KBM-7 (cell line): ENCODE measurements around the gene AVL9.
"Not testable (repeated sequence)": the region's sequence is repeated elsewhere in the genome, so short reads cannot be mapped to it uniquely, and the experiment has no call there.

ENCODE experiments used
- DNase-seq: peaks from one replicate; pipeline ENCODE4 v3.0.0-alpha.2; 2015
- in situ Hi-C: fragments of 300-500 bp; cut with MboI; formaldehyde crosslinking; loops from 2 replicates; pipeline ENCODE4 v1.14.3; 2020; ENCODE audit warnings: low sequenced_read_pairs, low pct_unique_long_range_greater_than_20kb, mixed read lengths

AVL9 gene

DNA sequence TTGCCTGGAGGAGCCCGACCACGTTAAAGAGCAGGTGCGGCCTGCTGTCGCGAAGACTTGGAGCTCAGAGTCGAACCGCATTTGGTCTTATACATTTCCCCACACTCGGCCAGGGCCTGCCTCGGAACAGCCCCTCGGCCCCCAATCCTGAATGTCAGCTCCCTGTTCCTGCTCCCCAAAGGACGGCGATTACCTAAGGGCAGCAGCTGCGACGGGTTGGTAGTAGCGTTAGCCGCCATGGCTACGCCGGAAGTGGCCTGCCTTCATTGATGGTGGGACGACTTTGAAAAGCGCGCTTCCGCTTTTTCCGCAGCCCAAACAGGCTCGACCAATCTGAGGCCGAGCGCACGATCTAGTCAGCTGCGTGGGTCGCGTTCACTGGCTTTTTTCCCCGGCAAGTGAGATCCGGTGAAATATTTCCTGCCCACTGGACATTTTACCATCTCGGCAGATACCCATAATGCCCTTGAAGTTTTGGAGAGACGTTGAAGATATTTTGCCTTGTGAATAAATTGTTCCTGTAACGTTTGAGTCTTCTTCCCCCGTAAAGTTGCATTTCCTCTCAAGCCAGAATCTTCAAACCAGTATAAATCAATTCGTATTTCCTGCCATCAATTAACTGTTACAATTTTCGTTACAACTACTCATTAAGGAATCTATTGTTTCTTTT, 5.0 kb upstream of the AVL9 start, which contains the start of gene LSM5:
Gene LSM5 (minus strand): TSS at position 254 of the 670 bp plus-strand sequence. CDS start 15 bp downstream, at position 239.
- in situ Hi-C loops: no loop called here
- DNase-seq: peak; percentile 94

DNA sequence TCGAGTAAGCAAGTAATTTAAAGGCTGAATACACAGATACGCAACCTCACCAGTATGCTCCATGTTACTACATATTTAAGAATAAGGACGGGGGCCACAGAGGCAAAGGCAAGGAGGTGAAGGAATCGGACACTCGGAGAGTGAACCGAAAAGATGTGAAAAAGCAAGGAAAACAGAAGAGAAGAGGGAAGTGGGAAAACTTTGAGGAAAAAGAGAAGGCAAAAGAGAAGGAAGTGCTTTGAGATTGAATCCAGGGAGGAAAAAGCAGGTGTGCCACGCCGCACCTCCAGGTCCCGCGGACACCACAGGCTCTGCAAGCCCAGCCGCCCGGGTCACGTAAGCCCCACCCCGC, 367 bp upstream of the AVL9 start:
- in situ Hi-C loops: no loop called here
- no peak for DNase-seq

DNA sequence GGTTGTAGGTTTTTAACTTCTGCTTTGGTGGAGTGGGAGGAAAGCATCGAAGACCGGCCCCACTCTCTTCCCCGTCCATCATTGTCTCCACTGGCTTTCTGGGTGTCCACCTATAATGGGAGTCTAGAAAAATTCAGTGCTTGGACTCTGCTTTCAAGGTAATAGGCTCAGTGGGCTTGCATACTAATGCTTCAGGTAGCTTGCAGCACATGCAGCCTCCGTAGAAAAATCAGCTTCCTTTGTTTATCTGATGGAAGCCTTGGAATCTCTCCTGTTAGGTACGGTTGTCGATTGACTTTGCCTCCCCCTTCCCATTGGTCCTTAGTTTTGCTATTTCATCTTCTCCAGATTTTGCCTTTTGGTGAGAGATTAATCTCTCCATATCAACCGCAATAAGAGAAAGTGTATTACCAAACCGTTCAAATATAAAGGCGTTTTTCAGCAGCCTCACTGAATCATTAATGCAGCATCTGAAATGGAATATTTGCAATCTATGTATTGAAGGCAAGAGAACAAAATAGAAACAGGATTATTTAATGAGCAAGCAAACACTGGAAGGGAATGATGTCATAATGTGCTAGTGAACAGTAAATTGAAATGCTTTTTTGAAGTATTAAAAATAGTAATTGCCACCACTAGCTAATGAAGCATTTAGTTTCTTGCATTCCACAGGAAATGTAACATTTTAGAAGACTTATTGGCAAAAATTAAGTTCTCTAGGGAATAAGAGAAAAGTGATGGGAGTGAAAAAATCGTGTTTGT, 944 bp downstream of the AVL9 start:
- DNase-seq: no peak
- in situ Hi-C loops: no loop called here

DNA sequence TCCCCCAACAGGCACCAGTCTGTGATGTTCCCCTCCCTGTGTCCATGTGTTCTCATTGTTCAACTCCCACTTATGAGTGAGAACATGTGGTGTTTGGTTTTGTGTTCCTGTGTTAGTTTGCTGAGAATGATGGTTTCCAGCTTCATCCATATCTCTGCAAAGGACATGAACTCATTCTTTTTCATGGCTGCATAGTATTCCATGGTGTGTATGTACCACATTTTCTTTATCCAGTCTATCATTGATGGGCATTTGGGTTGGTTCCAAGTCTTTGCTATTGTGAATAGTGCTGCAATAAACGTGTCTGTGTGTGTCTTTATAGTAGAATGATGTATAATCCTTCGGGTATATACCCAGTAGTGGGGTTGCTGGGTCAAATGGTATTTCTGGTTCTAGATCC, 4.5 kb downstream of the AVL9 start:
- in situ Hi-C loops, DNase-seq: not testable (repeated sequence)

DNA sequence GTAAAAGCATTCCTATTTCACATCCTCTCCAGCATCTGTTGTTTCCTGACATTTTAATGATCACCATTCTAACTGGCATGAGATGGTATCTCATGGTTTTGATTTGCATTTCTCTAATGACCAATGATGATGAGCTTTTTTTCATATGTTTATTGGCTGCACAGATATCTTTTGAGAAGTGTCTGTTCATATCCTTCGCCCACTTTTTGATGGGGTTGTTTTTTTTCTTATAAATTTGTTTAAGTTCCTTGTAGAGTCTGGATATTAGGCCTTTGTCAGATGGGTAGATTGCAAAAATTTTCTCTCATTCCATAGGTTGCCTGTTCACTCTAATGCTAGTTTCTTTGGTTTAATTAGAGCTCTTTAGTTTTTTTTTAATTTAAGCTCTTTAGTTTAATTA, 4.9 kb downstream of the AVL9 start:
- in situ Hi-C loops, DNase-seq: not testable (repeated sequence)

DNA sequence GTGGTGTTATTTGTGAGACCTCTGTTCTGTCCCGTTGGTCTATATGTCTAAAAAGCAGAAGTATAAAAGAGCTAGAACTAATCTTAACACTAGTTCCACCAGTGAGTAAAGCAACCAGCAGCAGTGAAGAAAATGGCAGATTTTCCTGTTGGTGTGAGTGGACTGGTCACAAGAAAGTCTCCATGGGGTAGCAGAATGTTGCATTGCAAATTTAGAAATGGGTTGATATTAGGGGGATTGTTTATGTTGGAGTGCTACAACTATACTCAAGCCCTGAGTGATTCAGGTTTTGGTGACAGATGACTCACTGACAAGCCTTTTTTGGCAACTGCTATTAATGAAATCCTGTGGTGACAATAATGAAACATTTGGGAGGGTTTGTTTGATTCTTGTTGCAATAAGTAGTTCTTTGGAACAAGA, 5.6 kb downstream of the AVL9 start:
- in situ Hi-C loops: no loop called here
- peak; percentile 57 for DNase-seq

DNA sequence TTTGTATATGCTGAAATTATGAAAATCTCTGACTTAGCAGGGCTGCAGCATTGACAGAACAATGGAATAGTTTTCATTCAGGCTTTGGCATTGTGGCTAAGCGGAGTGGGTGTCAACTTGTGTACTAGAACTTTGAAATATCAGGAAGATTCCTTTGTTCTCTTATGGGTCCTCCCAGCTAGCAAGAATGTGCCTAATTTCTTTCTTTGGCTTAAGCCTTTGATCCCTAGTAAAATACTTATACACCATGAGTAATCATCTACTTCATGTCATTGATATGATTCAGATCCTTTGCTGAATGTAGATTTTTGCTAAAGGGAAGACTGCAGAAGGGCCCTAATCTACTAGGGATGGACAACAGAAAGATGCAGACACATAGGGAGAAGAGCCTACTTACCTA, 6.2 kb downstream of the AVL9 start:
- DNase-seq: no peak
- in situ Hi-C loops: no loop called here

DNA sequence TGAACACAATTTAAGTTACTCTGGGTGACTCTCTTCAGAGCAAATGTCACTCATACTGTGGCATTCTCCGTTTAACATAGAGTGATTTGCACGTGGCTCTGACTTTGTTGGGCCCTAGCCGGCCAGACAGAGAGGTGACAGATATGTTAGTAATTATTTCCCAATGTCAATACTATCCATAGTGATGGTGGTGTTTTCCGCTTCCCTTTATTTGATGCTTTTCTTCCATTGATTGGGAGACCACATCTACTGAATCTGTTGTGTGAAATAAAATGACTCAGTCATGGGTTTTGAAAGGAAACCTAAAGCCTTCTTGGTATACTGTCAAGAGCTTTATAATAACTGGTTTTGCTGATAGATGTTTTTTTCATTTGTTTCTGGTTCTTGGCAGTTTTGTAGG, 7.4 kb downstream of the AVL9 start:
- DNase-seq: no peak
- in situ Hi-C loops: no loop called here

DNA sequence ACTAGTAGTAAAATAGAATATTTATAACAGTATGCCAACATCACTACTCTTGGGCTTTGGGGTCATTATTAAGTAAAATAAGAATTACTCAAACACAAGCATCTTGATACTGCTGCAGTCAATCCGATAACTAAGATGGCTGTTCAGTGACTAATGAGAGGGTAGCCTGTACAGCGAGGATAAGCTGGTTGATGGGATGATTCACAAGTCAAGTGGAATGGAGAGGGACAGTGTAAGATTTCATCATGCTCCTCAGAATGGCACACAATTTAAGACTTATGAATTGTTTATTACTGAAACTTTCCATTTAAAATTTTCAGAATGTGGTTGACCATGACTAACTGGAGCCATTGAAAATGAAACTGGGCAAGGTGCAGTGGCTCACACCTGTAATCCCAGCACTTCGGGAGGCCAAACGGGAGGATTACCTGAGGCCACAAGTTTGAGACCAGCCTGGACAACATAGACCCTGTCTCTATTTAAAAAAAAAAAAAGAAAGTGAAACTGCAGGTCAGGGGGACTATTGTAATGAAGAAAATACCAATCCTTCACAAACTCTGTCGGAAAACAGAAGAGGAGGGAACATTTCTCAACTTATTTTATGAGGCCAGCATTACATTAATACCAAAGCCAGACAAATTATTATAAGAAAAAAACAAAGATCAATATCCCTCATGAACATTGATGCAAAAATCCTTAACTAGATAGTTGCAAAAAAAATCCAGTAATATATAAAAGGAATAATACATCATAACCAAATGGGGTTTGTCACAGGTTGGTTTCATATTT, 11.2 kb downstream of the AVL9 start:
- in situ Hi-C loops: no loop called here
- DNase-seq: no peak

DNA sequence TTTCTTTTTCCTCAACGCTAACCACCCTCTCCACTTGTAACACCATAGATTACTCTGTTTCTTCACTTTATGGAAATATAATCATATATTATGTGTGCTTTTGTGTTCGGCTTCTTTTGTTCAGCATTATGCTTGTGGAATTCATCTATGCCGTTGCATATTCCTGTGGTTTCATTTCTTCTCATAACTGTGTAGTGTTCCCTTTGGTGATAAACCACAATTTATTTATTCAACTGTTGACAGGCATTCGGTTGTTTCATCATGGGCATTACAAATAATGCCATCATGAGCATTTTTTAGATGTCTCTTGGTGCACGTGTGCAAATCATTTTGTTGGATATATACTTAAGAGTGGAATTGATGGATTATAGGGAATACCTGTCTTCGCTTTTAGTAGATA, 12.1 kb downstream of the AVL9 start:
- in situ Hi-C loops: no loop called here
- no peak for DNase-seq

DNA sequence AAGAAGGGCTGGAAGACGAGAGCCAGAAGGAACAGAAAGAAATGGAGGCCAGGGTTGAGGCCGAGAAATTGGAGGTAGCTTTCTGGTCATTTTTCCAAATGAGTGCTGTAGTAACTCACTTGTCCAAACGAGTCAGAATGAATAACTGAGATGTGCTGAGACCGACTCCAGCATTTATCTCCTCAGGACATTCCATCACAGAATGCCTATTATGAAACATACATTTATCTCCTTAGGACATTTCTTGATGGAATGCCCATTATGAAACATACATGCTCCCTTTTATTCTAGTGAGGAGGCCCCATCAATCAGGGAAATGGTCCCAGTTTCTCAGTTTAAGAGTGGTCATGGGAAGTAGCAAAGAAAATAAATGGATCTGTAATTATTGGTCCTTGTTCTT, 16.5 kb downstream of the AVL9 start:
- in situ Hi-C loops: no loop called here
- DNase-seq: no peak

DNA sequence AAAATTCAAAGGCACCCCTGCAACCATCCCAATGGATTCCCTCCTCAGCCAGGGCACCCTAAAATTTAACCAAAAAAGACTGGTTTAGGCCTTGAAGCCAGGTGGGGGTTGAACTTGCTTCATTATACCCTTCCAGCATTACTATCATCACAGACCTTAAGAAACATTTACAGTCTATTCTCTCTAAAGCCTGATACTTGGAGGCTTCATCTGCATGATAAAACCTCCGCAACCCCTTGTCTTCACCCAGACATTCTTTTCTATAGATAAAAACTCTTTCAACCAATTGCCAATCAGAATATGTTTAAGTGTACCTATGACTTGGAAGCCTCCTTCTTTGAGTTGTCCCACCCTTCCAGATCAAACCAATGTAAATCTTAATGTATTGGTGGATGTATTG, 17.9 kb downstream of the AVL9 start:
- in situ Hi-C loops: no loop called here
- DNase-seq: no peak

DNA sequence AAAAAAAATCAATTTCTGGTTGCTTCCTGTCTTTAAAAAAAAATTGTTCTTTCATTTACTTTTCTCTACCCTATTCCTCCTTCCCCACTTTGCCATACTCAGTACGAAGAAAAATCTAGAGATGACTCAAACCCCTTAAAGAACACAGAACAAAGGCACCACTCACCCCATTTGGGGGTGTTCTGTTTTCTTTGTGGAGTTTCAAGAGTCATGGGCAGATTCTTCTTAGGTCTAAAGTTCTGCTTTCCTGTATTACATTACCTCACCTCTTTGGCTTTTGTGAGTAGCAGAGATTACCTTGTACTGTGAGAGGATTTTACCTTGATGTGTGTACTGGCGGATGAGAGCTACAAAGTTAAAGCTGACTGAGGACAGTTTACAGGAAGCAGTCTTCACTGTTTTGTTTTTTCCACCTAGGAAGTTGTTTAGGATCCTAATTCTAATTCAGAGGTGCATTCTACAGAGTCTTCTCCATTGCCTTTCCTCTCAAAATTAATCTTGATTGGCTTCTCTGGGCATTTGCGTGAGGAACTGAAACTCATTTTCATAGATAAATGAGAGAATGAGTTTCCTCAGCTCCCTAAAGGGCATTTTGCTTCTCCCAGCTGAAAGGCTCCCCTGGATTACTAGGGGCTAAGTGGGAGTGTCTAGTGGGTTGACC, 20.7 kb downstream of the AVL9 start:
- in situ Hi-C loops: no loop called here
- no peak for DNase-seq

DNA sequence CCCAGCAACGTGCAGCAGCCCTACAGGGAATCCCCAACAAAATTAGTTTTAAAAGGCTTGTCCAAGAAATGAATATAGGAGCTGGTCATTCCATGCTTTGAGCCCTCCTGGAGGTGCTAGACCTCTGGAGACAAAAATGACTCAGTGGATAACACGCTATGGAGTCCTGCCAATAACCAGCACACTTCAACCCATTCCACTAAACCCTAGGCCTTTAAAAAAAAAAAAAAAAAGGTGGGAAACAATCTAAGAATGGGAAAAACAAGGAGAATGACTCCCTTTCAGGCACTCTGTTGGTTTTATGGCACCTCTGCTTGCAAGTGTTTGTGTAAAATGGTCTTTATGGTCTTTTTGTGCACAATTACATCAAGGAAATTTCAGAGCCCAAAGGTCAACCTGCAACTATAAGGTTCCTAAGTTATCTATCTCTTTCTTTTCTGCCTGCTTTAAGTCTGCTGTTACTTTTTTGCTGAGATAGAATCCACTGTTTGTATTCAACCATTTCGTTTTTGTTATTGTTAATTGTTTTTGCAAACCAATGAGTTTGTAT, 21.3 kb downstream of the AVL9 start:
- in situ Hi-C loops: no loop called here
- no peak for DNase-seq

DNA sequence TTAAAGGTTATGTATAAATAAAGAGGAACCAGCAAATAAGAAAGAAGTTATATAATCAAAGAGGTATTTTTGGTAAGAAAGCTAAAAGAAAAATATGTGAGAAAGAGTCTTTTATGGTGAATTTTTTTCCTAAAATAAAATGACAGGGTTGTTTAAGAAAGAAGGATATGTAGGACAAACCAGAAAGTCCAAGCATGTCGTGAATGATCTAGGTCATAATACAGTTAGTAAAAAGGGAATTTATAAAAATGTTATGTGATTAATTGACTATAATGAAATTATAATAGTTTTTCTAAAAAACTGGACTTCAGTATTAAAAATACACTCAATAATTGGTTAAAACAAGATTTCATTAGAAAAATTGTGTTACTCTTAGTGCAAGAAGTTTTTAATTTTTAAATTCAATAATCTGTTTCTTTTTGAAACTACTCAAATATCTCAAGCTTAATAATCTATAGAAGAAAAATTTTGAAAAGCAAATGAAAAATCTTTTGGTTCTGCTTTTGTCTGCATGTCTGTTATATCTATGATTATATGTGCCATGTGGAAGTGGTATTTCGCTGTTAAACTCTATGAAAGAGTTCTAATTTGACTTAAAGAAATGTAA, 23.3 kb downstream of the AVL9 start:
- peak; percentile 50 for DNase-seq

DNA sequence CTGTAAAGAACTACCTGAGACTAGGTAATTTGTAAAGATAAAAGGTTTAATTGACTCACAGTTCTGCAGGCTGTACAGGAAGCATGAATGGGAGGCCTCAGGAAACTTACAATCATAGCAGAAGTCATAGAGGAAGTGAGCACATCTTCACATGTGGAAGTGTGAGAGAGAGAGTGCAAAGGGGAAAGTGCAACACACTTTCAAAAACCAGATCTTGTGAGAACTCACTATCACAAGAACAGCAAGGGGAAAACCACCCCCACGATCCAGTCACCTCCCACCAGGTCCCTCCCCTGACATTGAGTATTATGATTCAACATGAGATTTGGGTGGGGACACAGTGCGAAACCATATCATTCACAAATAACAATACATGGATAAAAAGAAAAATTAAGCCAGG, 24.5 kb downstream of the AVL9 start:
- in situ Hi-C loops: no loop called here
- DNase-seq: no peak

More for the DNA sequence above, 23.3 kb downstream of the AVL9 start:
- in situ Hi-C loops: no loop called here

DNA sequence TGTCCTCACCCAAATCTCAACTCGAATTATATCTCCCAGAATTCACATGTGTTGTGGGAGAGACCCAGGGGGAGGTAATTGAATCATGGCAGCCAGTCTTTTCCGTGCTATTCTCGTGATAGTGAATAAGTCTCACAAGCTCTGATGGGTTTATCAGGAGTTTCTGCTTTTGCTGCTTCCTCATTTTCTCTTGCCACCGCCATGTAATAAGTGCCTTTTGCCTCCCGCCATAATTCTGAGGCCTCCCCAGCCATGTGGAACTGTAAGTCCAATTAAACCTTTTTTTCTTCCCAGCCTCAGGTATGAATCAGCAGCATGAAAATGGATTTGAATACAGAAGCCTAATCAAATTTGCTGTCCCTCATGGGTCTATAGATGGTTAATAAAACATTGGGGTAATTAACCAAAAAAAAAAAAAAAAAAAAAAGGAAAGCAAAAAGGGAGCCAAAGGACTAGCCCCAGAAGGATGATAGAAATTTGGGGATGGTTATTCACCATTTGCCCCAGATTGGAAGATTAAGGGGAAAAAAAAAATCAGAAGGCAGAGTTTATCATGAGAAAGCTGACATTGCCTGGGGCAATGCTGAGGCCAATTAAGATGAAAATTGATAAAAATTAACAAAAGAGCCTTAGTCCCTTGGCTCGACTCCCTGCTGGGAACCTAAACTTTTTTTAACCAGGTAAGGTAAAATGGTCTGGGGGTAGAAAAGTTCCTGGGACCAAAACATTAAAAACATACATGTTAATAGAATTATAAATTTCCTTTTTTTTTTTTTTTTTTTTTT, 27.6 kb downstream of the AVL9 start:
- in situ Hi-C loops: no loop called here
- DNase-seq: peak; percentile 7

DNA sequence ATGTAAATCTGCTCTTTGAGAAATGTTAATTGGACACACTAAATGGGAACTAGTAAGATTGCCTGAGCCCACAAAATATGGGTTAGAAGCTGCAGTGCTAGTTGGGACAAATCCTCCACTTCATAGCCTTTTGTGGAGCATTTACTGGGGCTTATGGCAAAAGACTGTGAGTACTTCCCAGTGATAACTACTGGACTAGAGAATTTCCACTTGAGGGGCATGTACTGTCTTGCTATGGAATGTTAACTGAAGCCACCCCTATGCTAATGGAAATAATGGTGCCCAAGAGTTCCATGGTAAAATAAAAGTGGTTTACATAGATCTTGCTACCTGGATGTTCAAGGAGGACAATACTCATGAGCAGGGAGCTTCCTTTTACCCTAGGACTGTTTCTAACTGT, 29.3 kb downstream of the AVL9 start:
- no peak for DNase-seq
- in situ Hi-C loops: no loop called here
